Measurements from ENCODE around the gene SNX19. TPM values are rescaled to one million over a fixed set of nuclear protein-coding genes. Genes with fewer than 3 reads are reported as not detected.

The SNX19 gene
- total RNA-seq, 5 donors from 2014 or later (not counting 1 experiment from before 2014, with no cell fraction given), result 42.7 to 61.1 (median 57.2) TPM

DNA sequence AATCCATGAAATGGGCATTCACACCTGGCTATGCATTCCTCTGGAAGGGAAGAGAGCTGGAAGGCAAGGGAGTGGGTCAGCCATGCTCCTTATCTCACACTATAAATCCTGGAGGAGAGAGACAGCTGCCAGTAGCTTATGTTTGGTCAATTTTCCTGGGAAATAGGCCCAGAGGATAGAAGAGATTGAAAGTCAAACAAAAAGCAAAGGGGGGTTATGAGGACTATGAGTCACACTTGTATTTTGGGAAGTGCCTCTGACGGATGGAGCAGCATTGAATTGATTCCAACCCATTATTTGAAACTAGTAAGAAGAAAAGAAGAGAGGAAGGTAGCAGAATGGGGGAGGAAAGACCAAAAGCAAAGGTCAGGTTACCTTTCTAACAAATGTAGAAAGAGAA, 25.0 kb downstream of the SNX19 start:
- Mint-ChIP-seq H3K4me1 (peaks cover 7 to 9% (median 9%) of the 10 kb centered on the region in 3 donors), H3K27ac (no peak overlapping the region), H3K36me3 (peaks cover 44% of the 10 kb centered on the region), H3K9me3 (no peaks in the 10 kb centered on the region), H3K4me3 (no peak overlapping the region), H3K27me3 (no peaks in the 10 kb centered on the region)
- Histone ChIP-seq H3K9me3 (no peaks in the 10 kb centered on the region), H3K36me3 (ENCODE audit: control insufficient read depth in 2 of 2, extremely low read depth in 1 of 2, insufficient read depth in 1 of 2, low read length in 1 of 2) (peaks cover 20 to 65% of the 10 kb centered on the region in 2 donors), H3K4me1 (ENCODE audit: control insufficient read depth in 1 of 2, extremely low read depth in 1 of 2, insufficient read depth in 2 of 2, low read length in 2 of 2) (peaks cover 0 to 2% of the 10 kb centered on the region in 2 experiments), H3K4me3 (ENCODE audit: control insufficient read depth in 1 of 2, extremely low read depth in 1 of 2, low read length in 1 of 2) (no peak overlapping the region), H3K27ac (ENCODE audit: low read length) (no peak overlapping the region), H3K27me3 (replicated peaks in 1 of 2; ENCODE audit: control insufficient read depth in 2 of 2, extremely low read depth in 1 of 2, insufficient read depth in 2 of 2, low read length in 1 of 2) (no peaks in the 10 kb centered on the region)
- ATAC-seq (replicated peaks in 1 of 4) (no peak), DNase-seq (no peak)
- no CpG with 5 or more reads among the region's 1 CpG for WGBS (ENCODE audit: insufficient coverage)
- ChIA-PET POLR2A (no interaction called here), CTCF (interaction anchor here (0.5 to 1.3 kb wide), 6 partner anchors 10 to 1184 kb away, joined by 3 to 5 read pairs (median 4); partner anchors contain the start of gene SNX19 (in 1 of the 2))

DNA sequence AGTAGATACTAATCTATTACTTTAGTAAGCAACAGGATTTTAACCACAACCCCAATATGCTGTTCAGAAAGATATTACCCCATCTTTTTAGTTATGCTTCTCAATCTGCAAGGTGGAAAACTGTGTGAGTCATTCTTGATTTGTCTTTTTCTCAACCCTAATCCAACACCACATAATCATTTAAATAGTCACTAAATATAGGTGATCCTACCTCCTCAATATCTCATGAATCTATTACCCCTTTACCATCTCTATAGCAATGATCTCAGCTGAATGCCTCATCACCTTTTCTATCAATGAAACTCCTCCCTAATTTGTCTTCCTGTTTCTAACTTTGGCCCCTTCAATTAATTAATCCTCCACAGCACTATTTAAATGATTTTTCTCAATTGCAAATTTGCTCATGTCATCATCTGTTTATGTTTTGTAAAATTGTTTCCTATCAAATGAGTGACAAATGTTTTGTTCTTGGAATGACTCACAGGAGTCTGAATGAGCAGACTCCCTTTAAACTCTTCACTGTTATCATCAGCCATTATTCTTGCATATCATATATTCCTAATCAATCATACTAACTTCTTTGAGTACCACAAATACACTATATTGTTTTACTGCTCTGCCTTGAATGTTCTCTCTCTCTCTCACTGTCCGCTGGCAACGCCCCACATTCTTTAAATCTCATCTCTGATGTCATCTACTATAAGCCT, 26.1 kb downstream of the SNX19 start:
- Mint-ChIP-seq H3K4me1 (peaks cover 0 to 9% (median 9%) of the 10 kb centered on the region in 3 donors), H3K4me3 (no peak overlapping the region), H3K36me3 (peaks cover 40% of the 10 kb centered on the region), H3K27me3 (no peaks in the 10 kb centered on the region), H3K27ac (no peak overlapping the region), H3K9me3 (no peaks in the 10 kb centered on the region)
- Histone ChIP-seq H3K4me1 (ENCODE audit: control insufficient read depth in 1 of 2, extremely low read depth in 1 of 2, insufficient read depth in 2 of 2, low read length in 2 of 2) (peaks cover 0 to 2% of the 10 kb centered on the region in 2 experiments), H3K27me3 (replicated peaks in 1 of 2; ENCODE audit: control insufficient read depth in 2 of 2, extremely low read depth in 1 of 2, insufficient read depth in 2 of 2, low read length in 1 of 2) (no peaks in the 10 kb centered on the region), H3K36me3 (ENCODE audit: control insufficient read depth in 2 of 2, extremely low read depth in 1 of 2, insufficient read depth in 1 of 2, low read length in 1 of 2) (peaks cover 20 to 57% of the 10 kb centered on the region in 2 donors), H3K9me3 (no peaks in the 10 kb centered on the region), H3K27ac (ENCODE audit: low read length) (no peak overlapping the region), H3K4me3 (ENCODE audit: control insufficient read depth in 1 of 2, extremely low read depth in 1 of 2, low read length in 1 of 2) (no peak overlapping the region)
- ChIA-PET POLR2A (interaction anchor here in 1 of 2 donors (0.5 kb wide), 1 partner anchor 875 kb away, joined by 13 read pairs; no protein-coding TSS in a partner anchor), CTCF (interaction anchor here in 1 of 2 donors (1.0 to 1.3 kb wide), 3 partner anchors 26 to 31 kb away, joined by 3 read pairs; partner anchors contain the start of gene SNX19)
- WGBS (ENCODE audit: insufficient coverage), result 100% methylated on average over 1 of the region's 2 CpGs
- DNase-seq (no peak), ATAC-seq (replicated peaks in 1 of 4) (no peak)

DNA sequence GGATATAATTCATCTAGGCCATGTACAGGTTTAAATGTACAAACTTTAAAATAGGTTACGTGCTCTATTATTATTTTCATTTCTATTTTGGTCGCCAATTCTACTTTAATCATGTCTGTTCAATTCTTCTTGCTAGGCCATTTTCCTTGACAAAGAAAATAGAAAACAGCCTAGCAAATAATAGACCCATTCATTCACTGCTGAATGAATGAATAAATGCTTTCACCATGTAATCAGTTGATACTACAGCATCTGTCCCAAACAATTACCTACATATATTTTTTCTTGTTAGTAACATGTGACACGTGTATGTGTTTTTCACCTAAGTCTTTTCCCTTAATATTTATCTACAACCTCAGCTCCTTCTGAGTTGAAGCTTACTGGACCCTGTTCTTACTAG, 27.5 kb downstream of the SNX19 start:
- H3K36me3 Mint-ChIP-seq, result peaks cover 38% of the 10 kb centered on the region
- ATAC-seq (replicated peaks in 1 of 4) (no peak), DNase-seq (no peak)
- Histone ChIP-seq H3K27me3 (replicated peaks in 1 of 2; ENCODE audit: control insufficient read depth in 2 of 2, extremely low read depth in 1 of 2, insufficient read depth in 2 of 2, low read length in 1 of 2) (no peaks in the 10 kb centered on the region), H3K9me3 (no peaks in the 10 kb centered on the region), H3K4me3 (ENCODE audit: control insufficient read depth in 1 of 2, extremely low read depth in 1 of 2, low read length in 1 of 2) (no peak overlapping the region), H3K4me1 (ENCODE audit: control insufficient read depth in 1 of 2, extremely low read depth in 1 of 2, insufficient read depth in 2 of 2, low read length in 2 of 2) (peaks cover 0 to 2% of the 10 kb centered on the region in 2 experiments), H3K27ac (ENCODE audit: low read length) (no peak overlapping the region), H3K36me3 (ENCODE audit: control insufficient read depth in 2 of 2, extremely low read depth in 1 of 2, insufficient read depth in 1 of 2, low read length in 1 of 2) (peaks cover 16 to 50% of the 10 kb centered on the region in 2 donors)
- H3K27me3 Mint-ChIP-seq, result no peaks in the 10 kb centered on the region
- peaks cover 0 to 3% (median 0%) of the 10 kb centered on the region in 3 donors for H3K4me1 Mint-ChIP-seq
- no peaks in the 10 kb centered on the region for H3K9me3 Mint-ChIP-seq
- CTCF ChIA-PET, result interaction anchor here in 1 of 2 donors (0.6 to 1.2 kb wide), 2 partner anchors 11 to 29 kb away, joined by 3 read pairs; no protein-coding TSS in a partner anchor
- 100% methylated on average over 2 of the region's 3 CpGs for WGBS (ENCODE audit: insufficient coverage)
- no peak overlapping the region for H3K27ac Mint-ChIP-seq
- H3K4me3 Mint-ChIP-seq, result no peak overlapping the region
- POLR2A ChIA-PET, result no interaction called here

DNA sequence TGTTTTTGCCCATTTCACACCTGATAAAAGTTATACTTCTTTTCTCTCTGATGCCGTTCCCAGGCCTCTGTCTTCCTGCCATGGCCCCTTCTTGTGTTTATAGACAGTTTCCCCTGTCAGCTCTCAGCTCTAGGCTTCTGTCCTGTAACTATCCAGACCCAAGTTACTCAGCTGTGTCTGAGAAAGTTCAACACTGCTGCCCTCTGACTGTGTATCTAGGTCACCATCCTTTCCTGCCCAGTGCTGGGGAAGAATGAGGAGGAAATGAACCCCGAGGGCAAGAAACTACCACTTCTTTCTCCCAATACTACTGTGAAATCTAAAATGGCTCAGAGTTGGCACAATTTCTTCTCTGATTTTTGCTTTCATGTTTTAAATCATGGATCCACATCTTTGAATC, 29.6 kb downstream of the SNX19 start:
- H3K9me3 ChIP-seq, result no peaks in the 10 kb centered on the region
- DNase-seq, result no peak
- 100% methylated on average over 1 of the region's 2 CpGs for WGBS (ENCODE audit: insufficient coverage)
- peaks cover 11 to 56% of the 10 kb centered on the region in 2 donors for H3K36me3 ChIP-seq (ENCODE audit: control insufficient read depth in 2 of 2, extremely low read depth in 1 of 2, insufficient read depth in 1 of 2, low read length in 1 of 2)
- ChIA-PET POLR2A (no interaction called here), CTCF (interaction anchor here in 1 of 2 donors (1.6 kb wide), 1 partner anchor 9 kb away, joined by 4 read pairs; no protein-coding TSS in a partner anchor)
- peaks cover 0 to 3% (median 0%) of the 10 kb centered on the region in 3 donors for H3K4me1 Mint-ChIP-seq
- H3K27ac Mint-ChIP-seq, result no peak overlapping the region
- H3K4me3 ChIP-seq (ENCODE audit: control insufficient read depth in 1 of 2, extremely low read depth in 1 of 2, low read length in 1 of 2), result no peak overlapping the region
- H3K36me3 Mint-ChIP-seq, result peaks cover 42% of the 10 kb centered on the region
- H3K27me3 Mint-ChIP-seq, result no peaks in the 10 kb centered on the region
- H3K4me3 Mint-ChIP-seq, result no peak overlapping the region
- no peak overlapping the region for H3K27ac ChIP-seq (ENCODE audit: low read length)
- no peaks in the 10 kb centered on the region for H3K9me3 Mint-ChIP-seq
- no peaks in the 10 kb centered on the region for H3K4me1 ChIP-seq (ENCODE audit: control insufficient read depth in 1 of 2, extremely low read depth in 1 of 2, insufficient read depth in 2 of 2, low read length in 2 of 2)
- ATAC-seq (replicated peaks in 1 of 4), result no peak
- H3K27me3 ChIP-seq (replicated peaks in 1 of 2; ENCODE audit: control insufficient read depth in 2 of 2, extremely low read depth in 1 of 2, insufficient read depth in 2 of 2, low read length in 1 of 2), result no peaks in the 10 kb centered on the region

DNA sequence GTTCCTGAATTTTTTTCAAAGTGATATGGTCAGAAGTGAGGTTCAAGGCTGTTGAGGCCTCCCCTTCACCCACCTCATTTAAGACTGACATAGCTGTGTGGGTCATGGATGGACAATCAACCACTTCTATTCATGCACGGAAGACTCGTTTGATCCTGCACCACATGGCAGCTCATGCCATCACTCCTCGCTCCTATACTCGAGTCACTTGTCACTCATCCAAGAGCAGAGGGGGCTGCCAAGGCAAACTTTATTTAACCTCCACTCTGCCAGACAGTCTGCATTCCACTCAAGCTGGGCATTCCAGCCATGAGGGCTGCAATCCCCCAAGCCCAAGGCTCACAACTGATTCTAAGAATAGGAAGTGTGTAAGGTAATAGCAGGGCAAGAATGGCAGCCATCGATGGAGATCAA, 34.1 kb downstream of the SNX19 start:
- H3K4me3 ChIP-seq (ENCODE audit: control insufficient read depth in 1 of 2, extremely low read depth in 1 of 2, low read length in 1 of 2), result no peak overlapping the region
- no peak overlapping the region for H3K27ac Mint-ChIP-seq
- H3K4me1 Mint-ChIP-seq, result no peaks in the 10 kb centered on the region
- no peaks in the 10 kb centered on the region for H3K27me3 ChIP-seq (replicated peaks in 1 of 2; ENCODE audit: control insufficient read depth in 2 of 2, extremely low read depth in 1 of 2, insufficient read depth in 2 of 2, low read length in 1 of 2)
- H3K4me3 Mint-ChIP-seq, result no peak overlapping the region
- DNase-seq, result no peak
- H3K27ac ChIP-seq (ENCODE audit: low read length), result no peak overlapping the region
- H3K36me3 ChIP-seq (ENCODE audit: control insufficient read depth in 2 of 2, extremely low read depth in 1 of 2, insufficient read depth in 1 of 2, low read length in 1 of 2), result peaks cover 18 to 76% of the 10 kb centered on the region in 2 donors
- no peaks in the 10 kb centered on the region for H3K9me3 Mint-ChIP-seq
- ChIA-PET POLR2A (no interaction called here), CTCF (no interaction called here)
- no peak for ATAC-seq (replicated peaks in 1 of 4)
- H3K9me3 ChIP-seq, result no peaks in the 10 kb centered on the region
- 96% methylated on average over 5 of the region's 5 CpGs for WGBS (ENCODE audit: insufficient coverage)
- H3K4me1 ChIP-seq (ENCODE audit: control insufficient read depth in 1 of 2, extremely low read depth in 1 of 2, insufficient read depth in 2 of 2, low read length in 2 of 2), result no peaks in the 10 kb centered on the region
- H3K27me3 Mint-ChIP-seq, result no peaks in the 10 kb centered on the region
- peaks cover 72% of the 10 kb centered on the region for H3K36me3 Mint-ChIP-seq

DNA sequence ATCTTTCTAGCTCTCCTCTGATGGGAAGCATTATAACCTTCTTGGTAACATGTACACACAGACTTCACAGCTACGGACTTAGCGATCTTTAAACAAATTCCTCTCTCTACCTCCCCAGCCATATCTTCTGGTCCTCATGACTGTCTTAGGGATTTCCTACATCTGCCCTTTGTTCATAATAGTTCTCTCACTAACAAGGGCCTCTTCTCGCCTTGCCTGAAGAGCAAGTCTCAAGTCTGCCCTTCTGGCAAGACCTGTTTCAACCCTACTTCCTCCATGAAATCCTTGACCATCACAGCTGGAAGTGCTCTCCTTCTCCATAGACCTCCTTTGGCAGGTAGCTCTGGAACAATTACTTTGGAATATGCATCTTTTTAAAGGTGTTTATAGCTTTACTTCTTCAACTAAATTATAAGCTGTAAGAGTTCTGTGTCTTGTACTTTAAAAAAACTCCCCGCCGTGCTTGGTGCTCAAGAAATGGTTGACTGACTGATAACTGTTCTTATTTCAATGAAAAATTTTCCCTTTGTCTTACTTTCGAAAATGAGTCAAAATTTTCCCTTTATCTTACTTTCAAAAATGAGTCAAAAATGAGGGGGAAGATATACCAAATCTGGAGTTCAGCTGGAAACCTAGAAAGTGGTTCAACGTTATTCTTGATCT, 34.7 kb downstream of the SNX19 start:
- ChIA-PET CTCF (no interaction called here), POLR2A (no interaction called here)
- DNase-seq (no peak), ATAC-seq (replicated peaks in 1 of 4) (no peak)
- Histone ChIP-seq H3K4me1 (ENCODE audit: control insufficient read depth in 1 of 2, extremely low read depth in 1 of 2, insufficient read depth in 2 of 2, low read length in 2 of 2) (no peaks in the 10 kb centered on the region), H3K9me3 (no peaks in the 10 kb centered on the region), H3K36me3 (ENCODE audit: control insufficient read depth in 2 of 2, extremely low read depth in 1 of 2, insufficient read depth in 1 of 2, low read length in 1 of 2) (peaks cover 18 to 78% of the 10 kb centered on the region in 2 donors), H3K27me3 (replicated peaks in 1 of 2; ENCODE audit: control insufficient read depth in 2 of 2, extremely low read depth in 1 of 2, insufficient read depth in 2 of 2, low read length in 1 of 2) (no peaks in the 10 kb centered on the region), H3K4me3 (ENCODE audit: control insufficient read depth in 1 of 2, extremely low read depth in 1 of 2, low read length in 1 of 2) (no peak overlapping the region), H3K27ac (ENCODE audit: low read length) (no peak overlapping the region)
- no peak overlapping the region for H3K4me3 Mint-ChIP-seq
- H3K27me3 Mint-ChIP-seq, result no peaks in the 10 kb centered on the region
- no peaks in the 10 kb centered on the region for H3K9me3 Mint-ChIP-seq
- no peak overlapping the region for H3K27ac Mint-ChIP-seq
- WGBS (ENCODE audit: insufficient coverage), result 87% methylated on average over 3 of the region's 7 CpGs
- peaks cover 72% of the 10 kb centered on the region for H3K36me3 Mint-ChIP-seq
- no peaks in the 10 kb centered on the region for H3K4me1 Mint-ChIP-seq
